Endothelial cell of umbilical vein (primary cell): ENCODE data around the gene IWS1. TPM values are rescaled to one million over a fixed set of nuclear protein-coding genes. Genes with fewer than 3 reads are reported as not detected.

ENCODE experiments used
- BruUV-seq: library from RNA; stranded (reverse); fragments of 400-500 nt; replicated peaks from 2 replicates; lab custom pipeline; 2021; lab: Mats Ljungman, UMichigan
- CTCF ChIA-PET: fragments of 300-600, 350-600 bp; sonication (Branson Sonifier 250); formaldehyde crosslinking; loops from one replicate; lab custom pipeline; 2021; ENCODE audit warnings: antibody characterized with exemption, inconsistent platforms; lab: Charles Lee
- POLR2A ChIA-PET: fragments of 300-600, 350-600 bp; sonication (Branson Sonifier 250); formaldehyde crosslinking; loops from one replicate; lab custom pipeline; 2021; ENCODE audit warnings: antibody characterized with exemption, inconsistent platforms; lab: Charles Lee
- DNase-seq: peaks from one replicate; pipeline ENCODE4 v3.0.0-alpha.2; 2011; ENCODE audit warnings: low read depth, low spot score
- FAIRE-seq: peaks from 2 replicates; lab custom pipeline; 2011; peaks lifted over from hg19 to GRCh38; lab: Jason Lieb, UNC
- H2AFZ ChIP-seq: 2 replicates; pipeline ENCODE4 v1.6.0; 2012; ENCODE audit warnings: low read depth, low read length, control low read depth, inconsistent platforms
- H3K27ac ChIP-seq: 2 replicates; pipeline ENCODE4 v1.5.1; 2011; ENCODE audit warnings: low read depth, mild to moderate bottlenecking, control low read depth, low read length, moderate library complexity; ENCODE audit not compliant: insufficient read depth
- H3K27me3 ChIP-seq, 2 experiments: 2 replicates each; pipeline versions ENCODE4 v1.6.0 to v1.6.1; 2011; ENCODE audit warnings: low read length in 2 of 2, mixed read lengths in 1 of 2; ENCODE audit not compliant: control insufficient read depth in 2 of 2, insufficient read depth in 2 of 2
- H3K36me3 ChIP-seq, 2 experiments: 2 replicates in 1 of 2; 3 replicates in 1 of 2; pipeline ENCODE4 v1.5.1; 2011; ENCODE audit warnings: low read length in 2 of 2, mild to moderate bottlenecking in 1 of 2, moderate library complexity in 1 of 2; ENCODE audit not compliant: control insufficient read depth in 2 of 2, insufficient read depth in 2 of 2; ENCODE audit errors: extremely low read depth in 1 of 2
- H3K4me1 ChIP-seq: 3 replicates; pipeline ENCODE4 v1.5.1; 2011; ENCODE audit warnings: mild to moderate bottlenecking, low read length; ENCODE audit not compliant: control insufficient read depth, insufficient read depth; ENCODE audit errors: extremely low read depth
- H3K4me2 ChIP-seq: 2 replicates; pipeline ENCODE4 v1.6.1; 2011; ENCODE audit warnings: low read length, control low read depth, mixed read lengths; ENCODE audit not compliant: insufficient read depth
- H3K4me3 ChIP-seq, 3 experiments: fragments of 200-600 bp in 1 of 3; sonication (generic), shearing (Covaris generic) in 1 of 3; replicated peaks in 1 of 3; 2 replicates each; pipeline ENCODE4 v1.5.1; 2011 to 2016; ENCODE audit warnings: control low read depth in 3 of 3, low read length in 3 of 3, mild to moderate bottlenecking in 2 of 3, inconsistent platforms in 1 of 3, low read depth in 1 of 3, moderate library complexity in 1 of 3; ENCODE audit not compliant: insufficient read depth in 1 of 3
- H3K79me2 ChIP-seq: 2 replicates; pipeline ENCODE4 v1.6.0; 2012; ENCODE audit warnings: low read length, inconsistent platforms; ENCODE audit not compliant: control insufficient read depth, insufficient read depth
- H3K9ac ChIP-seq: replicated peaks from 2 replicates; pipeline ENCODE3; 2011; ENCODE audit warnings: low read length, control low read depth; ENCODE audit not compliant: insufficient read depth; ENCODE audit errors: extremely low read depth
- H3K9me1 ChIP-seq: replicated peaks from 3 replicates; pipeline ENCODE4 v1.6.0; 2011; ENCODE audit warnings: mild to moderate bottlenecking, low read length; ENCODE audit not compliant: control insufficient read depth, insufficient read depth; ENCODE audit errors: extremely low read depth
- H3K9me3 ChIP-seq: replicated peaks from 2 replicates; pipeline ENCODE4 v1.5.1; 2012; ENCODE audit warnings: low read length, inconsistent platforms; ENCODE audit not compliant: control insufficient read depth, insufficient read depth
- H4K20me1 ChIP-seq: replicated peaks from 2 replicates; pipeline ENCODE3; 2011; ENCODE audit warnings: mild to moderate bottlenecking, low read length; ENCODE audit not compliant: control insufficient read depth, insufficient read depth; ENCODE audit errors: extremely low read depth
- CTCF ChIP-seq, 2 donors: IDR thresholded peaks; 1 replicate in 1 of 2; 2 replicates in 1 of 2; pipeline ENCODE4 v1.5.1; 2011; ENCODE audit warnings: low read length in 2 of 2, mild to moderate bottlenecking in 2 of 2, moderate library complexity in 2 of 2, control low read depth in 1 of 2, inconsistent platforms in 1 of 2, low read depth in 1 of 2; ENCODE audit not compliant: insufficient read depth in 1 of 2; ENCODE audit errors: extremely low read depth in 1 of 2
- EZH2 ChIP-seq: IDR thresholded peaks from 2 replicates; pipeline ENCODE4 v1.6.1; 2012; ENCODE audit warnings: borderline replicate concordance, low read depth, mild to moderate bottlenecking, moderate library complexity, low read length, inconsistent platforms; ENCODE audit not compliant: severe bottlenecking
- FOS ChIP-seq: IDR thresholded peaks from 2 replicates; pipeline ENCODE4 v1.6.1; 2011; ENCODE audit warnings: mild to moderate bottlenecking, low read length, moderate library complexity, borderline replicate concordance; ENCODE audit not compliant: insufficient read depth
- GATA2 ChIP-seq: IDR thresholded peaks from 2 replicates; pipeline ENCODE4 v1.7.0; 2011; ENCODE audit warnings: low read depth, mild to moderate bottlenecking, moderate library complexity, mixed read lengths, low read length; ENCODE audit not compliant: insufficient read length, insufficient read depth
- JUN ChIP-seq: IDR thresholded peaks from 2 replicates; pipeline ENCODE4 v1.6.1; 2011; ENCODE audit warnings: borderline replicate concordance, low read depth; ENCODE audit not compliant: insufficient read length, insufficient read depth
- MAX ChIP-seq: IDR thresholded peaks from 2 replicates; pipeline ENCODE4 v1.6.1; 2011; ENCODE audit not compliant: insufficient read depth, insufficient read length
- MYC ChIP-seq: IDR thresholded peaks from one replicate; pipeline ENCODE4 v1.6.1; 2011; ENCODE audit warnings: mild to moderate bottlenecking, low read depth, low read length
- POLR2A ChIP-seq: IDR thresholded peaks from 2 replicates; pipeline ENCODE4 v1.6.1; 2012; ENCODE audit warnings: low read depth, mild to moderate bottlenecking, control low read depth, low read length
- POLR2AphosphoS5 ChIP-seq: IDR thresholded peaks from 2 replicates; pipeline ENCODE4 v1.6.1; 2012; ENCODE audit warnings: low read depth, mild to moderate bottlenecking, control low read depth, low read length, moderate library complexity; ENCODE audit not compliant: insufficient read depth
- dilution Hi-C: fragments of 300-500 bp; cut with MboI; formaldehyde crosslinking; loops from one replicate; pipeline ENCODE4 v1.15.0; 2019; ENCODE audit warnings: low sequenced_read_pairs; ENCODE audit not compliant: extremely low pct_ligation_motif_present
- intact Hi-C: fragments of 100-400 bp; cut with micrococcal nuclease; formaldehyde crosslinking; loops from one replicate; pipeline ENCODE4 v1.10.0; 2022
- polyA plus RNA-seq, 4 experiments: library from polyadenylated mRNA; depleted of rRNA in 3 of 4; stranded (reverse) in 3 of 4; unstranded in 1 of 4; fragments of >200 nt; gene quantifications; 2 replicates each; pipeline versions ENCODE4 v1.2.1 to v1.2.3, GENCODE V29; 2011 to 2012; ENCODE audit warnings: missing spikeins in 1 of 4
- total RNA-seq: library from RNA; stranded (reverse); gene quantifications from 2 replicates; pipeline ENCODE4 v1.2.3, GENCODE V29; 2021

The IWS1 gene
- total and polyA plus RNA-seq, 2 donors (not counting 3 experiments of a cell fraction or from before 2014, with no cell fraction given), result 14.7 to 51.0 TPM

GRCh38 chr2:127514485-127514884 lies 11.8 kb downstream of the IWS1 start:
- Histone ChIP-seq H3K4me2 (no peak overlapping the region), H3K27ac (no peak overlapping the region), H3K9me1 (no peaks in the 10 kb centered on the region), H3K4me3 (no peak overlapping the region), H4K20me1 (peaks cover 5% of the 10 kb centered on the region), H2AFZ (no peak overlapping the region), H3K9ac (no peak overlapping the region), H3K27me3 (no peaks in the 10 kb centered on the region), H3K9me3 (no peaks in the 10 kb centered on the region), H3K4me1 (peaks cover 19% of the 10 kb centered on the region), H3K36me3 (peaks cover 3 to 8% of the 10 kb centered on the region in 2 experiments), H3K79me2 (peaks cover 90% of the 10 kb centered on the region)
- BruUV-seq, result no TSS peak
- dilution Hi-C loops (no loop called here), intact Hi-C loops (no loop called here)
- DNase-seq (no peak), FAIRE-seq (no peak)
- ChIA-PET CTCF (no interaction called here), POLR2A (no interaction called here)
- TF ChIP-seq FOS (no peak), POLR2A (no peak), JUN (no peak), MYC (no peak), GATA2 (no peak), POLR2AphosphoS5 (no peak), EZH2 (no peak), CTCF (IDR thresholded peaks at IDR 0.05; ENCODE audit: extremely low read depth in 1 of 2, insufficient read depth in 1 of 2, low read depth in 1 of 2, low read length in 2 of 2) (no peak), MAX (no peak)
